ENCODE results near the gene GUCA2A.

Gene GUCA2A

DNA sequence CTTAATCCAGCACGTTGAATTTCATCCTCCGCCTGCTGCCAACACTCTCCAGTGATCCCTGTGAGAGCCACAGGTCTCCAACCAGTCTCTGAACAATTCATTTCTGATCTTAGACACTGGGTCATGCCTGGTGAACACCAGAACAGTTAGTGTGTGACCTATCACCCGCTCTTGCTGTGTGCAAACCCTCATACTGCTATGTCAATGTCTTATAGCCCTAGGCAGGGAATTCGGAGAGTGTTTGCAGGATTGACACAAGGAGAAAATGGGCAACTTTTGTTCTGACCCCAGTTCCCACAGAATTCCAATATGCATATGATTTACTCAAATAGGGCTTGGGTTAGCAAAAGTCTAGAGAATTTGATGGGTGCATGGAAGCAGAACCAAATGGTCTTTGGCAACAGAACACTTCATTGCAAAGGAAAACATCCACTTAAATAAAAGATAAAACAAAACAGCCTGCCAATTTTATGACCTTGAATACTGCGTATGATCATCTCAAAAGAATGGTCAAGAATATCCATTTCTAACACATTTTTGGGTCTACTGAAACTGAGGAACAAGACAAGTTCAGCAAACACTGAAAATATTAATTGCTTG is 34.4 kb downstream of the GUCA2A start:
- POLR2A ChIA-PET: no interaction called here
- TF ChIP-seq, protein P1, sequence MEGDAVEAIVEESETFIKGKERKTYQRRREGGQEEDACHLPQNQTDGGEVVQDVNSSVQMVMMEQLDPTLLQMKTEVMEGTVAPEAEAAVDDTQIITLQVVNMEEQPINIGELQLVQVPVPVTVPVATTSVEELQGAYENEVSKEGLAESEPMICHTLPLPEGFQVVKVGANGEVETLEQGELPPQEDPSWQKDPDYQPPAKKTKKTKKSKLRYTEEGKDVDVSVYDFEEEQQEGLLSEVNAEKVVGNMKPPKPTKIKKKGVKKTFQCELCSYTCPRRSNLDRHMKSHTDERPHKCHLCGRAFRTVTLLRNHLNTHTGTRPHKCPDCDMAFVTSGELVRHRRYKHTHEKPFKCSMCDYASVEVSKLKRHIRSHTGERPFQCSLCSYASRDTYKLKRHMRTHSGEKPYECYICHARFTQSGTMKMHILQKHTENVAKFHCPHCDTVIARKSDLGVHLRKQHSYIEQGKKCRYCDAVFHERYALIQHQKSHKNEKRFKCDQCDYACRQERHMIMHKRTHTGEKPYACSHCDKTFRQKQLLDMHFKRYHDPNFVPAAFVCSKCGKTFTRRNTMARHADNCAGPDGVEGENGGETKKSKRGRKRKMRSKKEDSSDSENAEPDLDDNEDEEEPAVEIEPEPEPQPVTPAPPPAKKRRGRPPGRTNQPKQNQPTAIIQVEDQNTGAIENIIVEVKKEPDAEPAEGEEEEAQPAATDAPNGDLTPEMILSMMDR (IDR thresholded peaks at IDR 0.05; ENCODE audit: control extremely low read depth, extremely low read depth, low read depth, missing control alignments): no peak
- DNase-seq (ENCODE audit: extremely low spot score): no peak
- CTCF ChIA-PET: interaction anchor here (2.2 kb wide), 1 partner anchor 12 kb away, joined by 6 read pairs; no protein-coding TSS in a partner anchor

GRCh38 chr1:42128964-42129363 is 35.6 kb downstream of the GUCA2A start:
- ChIA-PET CTCF (interaction anchor here (1.5 to 2.2 kb wide), 3 partner anchors 13 to 44 kb away, joined by 4 to 6 read pairs (median 6); no protein-coding TSS in a partner anchor), POLR2A (no interaction called here)
- DNase-seq (ENCODE audit: extremely low spot score): no peak
- TF ChIP-seq, protein P1 (IDR thresholded peaks at IDR 0.05; ENCODE audit: control extremely low read depth, extremely low read depth, low read depth, missing control alignments): no peak

- TF ChIP-seq, protein P1 (IDR thresholded peaks at IDR 0.05; ENCODE audit: control extremely low read depth, extremely low read depth, low read depth, missing control alignments): no peak
Measured at GRCh38 chr1:42128499-42128898, 36.0 kb downstream of the GUCA2A start.

GRCh38 chr1:42127767-42128166 is 36.8 kb downstream of the GUCA2A start:
- CTCF ChIA-PET: interaction anchor here (0.8 to 2.2 kb wide), 5 partner anchors 9 to 46 kb away, joined by 3 to 6 read pairs (median 4); no protein-coding TSS in a partner anchor
- DNase-seq (ENCODE audit: extremely low spot score): no peak
- POLR2A ChIA-PET: no interaction called here
- TF ChIP-seq, protein P1 (IDR thresholded peaks at IDR 0.05; ENCODE audit: control extremely low read depth, extremely low read depth, low read depth, missing control alignments): no peak

More at GRCh38 chr1:42128499-42128898, 36.0 kb downstream of the GUCA2A start:
- no peak for DNase-seq (ENCODE audit: extremely low spot score)
- ChIA-PET POLR2A (no interaction called here), CTCF (interaction anchor here (0.8 to 2.2 kb wide), 4 partner anchors 14 to 45 kb away, joined by 3 to 6 read pairs (median 5); no protein-coding TSS in a partner anchor)

GRCh38 chr1:42125552-42125951 is 39.0 kb downstream of the GUCA2A start:
- POLR2A ChIA-PET: no interaction called here
- no peak for DNase-seq (ENCODE audit: extremely low spot score)
- TF ChIP-seq, protein P1 (IDR thresholded peaks at IDR 0.05; ENCODE audit: control extremely low read depth, extremely low read depth, low read depth, missing control alignments): no peak
- CTCF ChIA-PET: interaction anchor here (1.3 kb wide), 1 partner anchor 48 kb away, joined by 3 read pairs; no protein-coding TSS in a partner anchor

- CTCF ChIA-PET: no interaction called here
- no peak for DNase-seq (ENCODE audit: extremely low spot score)
- TF ChIP-seq, protein P1 (IDR thresholded peaks at IDR 0.05; ENCODE audit: control extremely low read depth, extremely low read depth, low read depth, missing control alignments): no peak
- POLR2A ChIA-PET: no interaction called here
Measured at GRCh38 chr1:42122408-42122807, 42.1 kb downstream of the GUCA2A start.

All from GM10248 (cell line).